Stomach smooth muscle (tissue), 2 donors: ENCODE measurements around the gene DUT.
"Not testable (repeated sequence)": the region's sequence is repeated elsewhere in the genome, so short reads cannot be mapped to it uniquely, and the experiment has no call there.

Experiments
- H3K27ac ChIP-seq: one replicate; pipeline ENCODE4 v1.7.0; 2013; ENCODE audit warnings: mild to moderate bottlenecking, low read length, inconsistent platforms
- H3K27me3 ChIP-seq, 2 donors: one replicate each; pipeline ENCODE4 v1.7.0; 2013; ENCODE audit warnings: low read length in 2 of 2; ENCODE audit not compliant: insufficient read depth in 2 of 2, control insufficient read depth in 1 of 2
- H3K36me3 ChIP-seq, 2 donors: one replicate each; pipeline ENCODE4 v1.7.0; 2013; ENCODE audit warnings: low read length in 2 of 2; ENCODE audit not compliant: control insufficient read depth in 2 of 2, insufficient read depth in 2 of 2
- H3K4me1 ChIP-seq: one replicate; pipeline ENCODE4 v1.7.0; 2013; ENCODE audit warnings: low read length; ENCODE audit not compliant: control insufficient read depth, insufficient read depth
- H3K4me3 ChIP-seq, 2 donors: one replicate each; pipeline ENCODE4 v1.7.0; 2013; ENCODE audit warnings: low read length in 2 of 2
- H3K9ac ChIP-seq, 2 donors: one replicate each; pipeline ENCODE4 v1.7.0; 2013; ENCODE audit warnings: low read length in 2 of 2, mild to moderate bottlenecking in 1 of 2
- H3K9me3 ChIP-seq, 2 donors: one replicate each; pipeline ENCODE4 v1.7.0; 2013; ENCODE audit warnings: low read length in 2 of 2; ENCODE audit not compliant: control insufficient read depth in 2 of 2
- donor health status: healthy.
- donor health status: Pancreatic carcinoma.

Gene DUT

DNA sequence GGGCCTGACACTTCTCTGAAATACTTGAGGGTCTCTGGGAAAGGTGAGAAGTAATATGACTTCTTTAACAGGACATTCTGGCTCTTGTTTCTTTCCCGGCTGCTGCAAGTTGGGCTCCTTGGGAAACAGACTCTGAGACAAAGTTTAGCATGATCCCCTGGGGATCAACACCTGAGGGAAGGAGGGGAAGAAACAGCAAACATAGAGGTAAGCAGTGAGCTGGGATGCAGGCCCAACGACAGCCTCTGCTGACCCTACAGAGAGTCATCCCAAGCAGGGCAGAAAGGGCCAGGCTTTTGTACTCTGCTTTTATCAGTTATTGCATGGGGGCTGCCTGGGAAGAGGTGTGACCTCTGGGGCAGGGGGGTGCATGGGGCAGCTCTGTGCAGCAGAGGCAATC is 26.8 kb upstream of the DUT start:
- Histone ChIP-seq H3K36me3 (no peaks in the 10 kb centered on the region), H3K9ac (no peak overlapping the region)

DNA sequence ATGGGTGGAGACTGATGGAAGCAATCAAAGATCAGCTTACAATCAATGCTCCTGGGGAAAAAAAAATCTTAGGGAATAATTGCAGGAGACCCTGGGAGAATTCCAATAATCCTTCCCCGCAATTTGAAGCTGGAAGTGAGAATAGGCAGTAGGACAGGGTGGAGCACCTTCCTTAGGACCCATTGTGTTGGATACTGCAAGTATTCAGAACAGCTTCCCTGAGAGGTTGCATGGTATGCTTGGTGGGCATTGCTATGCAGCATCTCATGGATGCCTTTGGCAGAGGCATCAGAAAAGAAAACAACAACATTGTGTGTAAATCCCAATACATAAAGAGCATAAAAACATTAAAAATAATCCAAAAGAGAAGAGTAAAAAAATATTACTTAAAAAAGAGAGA is 24.6 kb upstream of the DUT start:
- Histone ChIP-seq H3K4me1 (no peaks in the 10 kb centered on the region), H3K27ac (no peak overlapping the region), H3K9me3 (no peaks in the 10 kb centered on the region), H3K36me3 (no peaks in the 10 kb centered on the region), H3K27me3 (peaks cover 0 to 2% of the 10 kb centered on the region in 2 donors), H3K9ac (no peak overlapping the region), H3K4me3 (no peak overlapping the region)

More for the DNA sequence above, 26.8 kb upstream of the DUT start:
- no peaks in the 10 kb centered on the region for H3K4me1 ChIP-seq
- H3K27me3 ChIP-seq, result peaks cover 0 to 2% of the 10 kb centered on the region in 2 donors
- no peaks in the 10 kb centered on the region for H3K9me3 ChIP-seq
- no peak overlapping the region for H3K27ac ChIP-seq
- H3K4me3 ChIP-seq, result no peak overlapping the region

DNA sequence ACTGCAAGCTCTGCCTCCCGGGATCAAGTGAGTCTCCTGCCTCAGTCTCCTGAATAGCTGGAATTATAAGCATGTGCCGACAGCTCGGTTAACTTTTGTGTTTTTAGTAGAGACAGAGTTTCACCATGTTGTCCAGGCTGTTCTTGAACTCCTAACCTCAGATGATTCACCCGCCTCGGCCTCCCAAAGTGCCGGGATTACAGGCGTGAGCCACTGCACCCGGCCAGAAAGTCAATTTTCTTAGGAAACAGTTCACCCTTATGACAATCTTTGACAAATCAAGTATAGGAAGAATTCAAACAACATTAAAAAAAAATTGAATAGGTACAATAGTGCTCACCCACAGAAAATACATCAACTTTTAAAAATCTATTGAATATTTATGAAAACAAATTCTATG is 23.6 kb upstream of the DUT start:
- Histone ChIP-seq H3K4me1 (no peaks in the 10 kb centered on the region), H3K36me3 (no peaks in the 10 kb centered on the region), H3K27me3 (peaks cover 0 to 2% of the 10 kb centered on the region in 2 donors), H3K27ac (no peak overlapping the region), H3K9ac (no peak overlapping the region), H3K9me3 (no peaks in the 10 kb centered on the region), H3K4me3 (no peak overlapping the region)

DNA sequence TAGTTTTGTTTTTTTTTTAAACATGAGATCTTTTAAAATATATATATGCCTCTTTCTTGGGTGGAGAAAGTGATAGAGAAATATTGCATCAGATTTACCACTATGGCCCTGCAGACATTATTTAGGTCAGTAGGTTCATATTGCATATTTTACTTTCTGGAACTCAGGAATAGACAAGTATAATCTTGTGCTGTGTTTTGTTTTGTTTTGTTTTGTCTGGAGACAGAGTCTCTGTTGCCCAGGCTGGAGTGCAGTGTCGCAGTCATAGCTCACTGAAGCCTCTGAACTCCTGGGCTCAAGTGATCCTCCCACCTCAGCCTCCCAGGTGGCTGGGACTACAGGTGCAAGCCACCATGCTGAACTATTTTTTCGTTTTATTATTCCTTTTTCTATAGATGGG is 21.5 kb upstream of the DUT start:
- Histone ChIP-seq H3K36me3 (no peaks in the 10 kb centered on the region), H3K4me1 (no peaks in the 10 kb centered on the region), H3K4me3 (no peak overlapping the region), H3K9me3 (no peaks in the 10 kb centered on the region), H3K27ac (no peak overlapping the region), H3K27me3 (peaks cover 0 to 2% of the 10 kb centered on the region in 2 donors), H3K9ac (no peak overlapping the region)

DNA sequence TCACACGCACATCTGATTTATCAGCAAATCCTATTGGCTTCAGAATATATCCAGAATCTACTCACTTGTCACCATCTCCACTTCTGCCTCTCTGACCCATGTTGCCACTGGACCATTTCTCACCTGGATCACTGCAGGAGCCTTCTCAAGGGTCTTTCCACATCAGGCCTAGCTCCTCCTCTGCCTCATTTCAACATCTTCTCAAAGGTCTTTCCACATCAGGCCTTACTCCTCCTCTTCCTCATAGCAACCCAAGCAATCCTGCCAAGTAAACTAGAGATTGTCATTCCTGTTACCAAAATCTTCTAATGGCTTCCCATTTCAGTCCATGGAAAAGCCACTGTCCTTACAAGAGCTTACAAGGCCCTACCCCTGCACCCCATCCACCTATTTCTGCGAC is 18.0 kb upstream of the DUT start:
- no peak overlapping the region for H3K4me3 ChIP-seq
- no peak overlapping the region for H3K9ac ChIP-seq
- H3K36me3 ChIP-seq, result no peaks in the 10 kb centered on the region
- no peaks in the 10 kb centered on the region for H3K9me3 ChIP-seq
- H3K27ac ChIP-seq, result no peak overlapping the region
- H3K4me1 ChIP-seq, result no peaks in the 10 kb centered on the region
- no peaks in the 10 kb centered on the region for H3K27me3 ChIP-seq

DNA sequence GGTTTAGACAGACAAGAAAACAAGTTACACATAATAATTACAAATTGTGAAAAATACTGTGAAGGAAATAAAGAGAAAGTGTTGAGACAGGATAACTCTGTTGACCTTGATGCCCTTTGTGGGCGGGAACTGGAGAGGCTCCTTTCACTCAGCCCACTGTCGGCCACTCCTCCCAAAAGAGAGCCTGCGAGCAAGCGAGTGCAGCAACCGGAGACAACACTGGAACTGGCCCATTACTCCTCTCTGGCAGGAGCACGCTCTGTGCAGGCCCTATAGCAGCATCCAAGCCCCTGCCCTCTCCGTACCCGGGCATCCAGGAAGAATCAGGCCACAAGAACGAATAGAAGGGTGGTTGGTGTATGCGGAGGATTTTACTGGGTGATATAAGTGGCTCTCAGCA is 16.2 kb upstream of the DUT start:
- Histone ChIP-seq H3K27me3 (no peaks in the 10 kb centered on the region), H3K9ac (no peak overlapping the region), H3K36me3 (no peaks in the 10 kb centered on the region), H3K4me1 (no peaks in the 10 kb centered on the region), H3K4me3 (no peak overlapping the region), H3K9me3 (no peaks in the 10 kb centered on the region), H3K27ac (no peak overlapping the region)

DNA sequence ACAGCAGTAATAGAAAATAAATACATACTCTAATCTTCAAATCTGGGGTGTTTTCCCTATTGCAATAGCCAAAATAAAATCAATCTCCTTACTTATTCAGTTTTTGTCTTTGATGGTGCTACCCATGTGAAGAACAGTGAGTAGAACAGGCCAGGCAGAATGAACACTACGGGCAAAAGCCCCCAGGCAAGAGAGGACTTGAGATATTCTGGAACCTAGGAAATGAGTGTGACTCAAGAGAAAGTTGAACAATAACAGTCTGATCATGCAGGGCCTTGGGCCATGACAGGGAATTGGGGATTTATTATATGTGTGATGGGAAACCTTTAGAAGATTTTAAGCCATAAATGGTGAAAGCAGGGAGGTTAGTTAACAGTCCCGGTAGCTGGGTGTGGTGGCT is 14.0 kb upstream of the DUT start:
- Histone ChIP-seq H3K9me3 (no peaks in the 10 kb centered on the region), H3K4me1 (no peaks in the 10 kb centered on the region), H3K4me3 (no peak overlapping the region), H3K36me3 (no peaks in the 10 kb centered on the region), H3K27me3 (no peaks in the 10 kb centered on the region), H3K9ac (no peak overlapping the region), H3K27ac (no peak overlapping the region)

DNA sequence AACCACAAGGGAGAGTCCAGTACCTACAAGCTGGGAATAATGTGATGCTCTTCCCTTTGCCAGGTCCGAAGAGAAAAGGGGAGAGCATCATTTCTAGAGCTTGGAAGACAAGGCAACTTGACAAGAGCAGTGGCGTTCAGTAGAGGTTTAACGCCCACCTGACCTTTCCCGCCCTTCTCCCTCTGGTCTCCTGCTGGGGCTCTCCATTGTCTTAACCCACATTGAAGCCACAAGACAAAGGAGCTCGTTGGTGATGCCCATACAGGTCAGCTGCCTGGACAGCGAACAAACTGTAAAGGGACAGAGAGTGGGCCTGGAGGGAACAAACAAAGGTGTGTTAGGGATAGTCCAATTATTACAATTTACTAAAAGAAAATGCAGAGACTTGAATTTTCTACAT is 13.1 kb upstream of the DUT start:
- Histone ChIP-seq H3K4me3 (no peak overlapping the region), H3K9ac (no peak overlapping the region), H3K27me3 (no peaks in the 10 kb centered on the region), H3K27ac (no peak overlapping the region), H3K9me3 (no peaks in the 10 kb centered on the region), H3K36me3 (no peaks in the 10 kb centered on the region), H3K4me1 (no peaks in the 10 kb centered on the region)

DNA sequence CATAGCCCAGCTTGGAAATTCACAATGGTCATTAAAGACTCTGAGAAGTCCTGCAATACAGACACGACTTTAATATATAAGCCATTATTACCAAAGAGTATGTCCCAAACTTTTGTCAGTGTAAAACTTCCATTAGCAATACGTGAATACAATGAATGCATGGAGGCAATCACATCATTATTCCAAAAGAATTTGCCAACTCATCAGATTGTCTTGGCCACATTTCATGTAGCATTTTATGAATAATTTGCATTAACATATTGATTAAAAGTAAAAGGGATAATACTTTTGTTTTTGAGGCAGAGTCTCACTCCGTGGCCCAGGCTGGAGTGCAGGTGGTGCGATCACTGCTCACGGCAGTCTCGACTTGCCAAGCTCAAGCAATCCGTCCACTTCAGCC is 7.9 kb upstream of the DUT start:
- Histone ChIP-seq H3K9me3 (no peaks in the 10 kb centered on the region), H3K4me3 (no peak overlapping the region)

DNA sequence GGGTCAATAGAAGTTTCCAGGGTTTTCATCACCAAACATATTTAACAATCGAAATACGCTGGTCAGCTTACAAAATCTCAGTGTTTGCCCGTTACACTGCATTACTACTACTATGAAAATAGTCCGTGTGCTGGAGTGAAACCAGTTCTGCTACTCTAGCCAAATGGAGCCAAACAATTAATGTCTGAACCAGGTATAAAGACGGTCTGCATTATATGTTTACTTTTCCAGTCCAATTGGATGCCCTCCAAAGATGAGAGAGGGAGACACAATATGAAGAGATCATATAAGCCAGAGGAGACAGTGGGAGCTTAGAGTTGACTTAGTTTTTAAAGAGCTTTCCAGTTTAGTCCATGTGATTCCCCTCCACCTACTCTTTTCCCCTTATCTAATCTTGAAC is 6.3 kb upstream of the DUT start:
- Histone ChIP-seq H3K4me1 (no peaks in the 10 kb centered on the region), H3K27me3 (no peaks in the 10 kb centered on the region), H3K36me3 (no peaks in the 10 kb centered on the region), H3K9me3 (no peaks in the 10 kb centered on the region), H3K4me3 (no peak overlapping the region), H3K27ac (no peak overlapping the region), H3K9ac (no peak overlapping the region)

More for the DNA sequence above, 7.9 kb upstream of the DUT start:
- Histone ChIP-seq H3K4me1 (no peaks in the 10 kb centered on the region), H3K27ac (no peak overlapping the region), H3K27me3 (no peaks in the 10 kb centered on the region), H3K36me3 (no peaks in the 10 kb centered on the region), H3K9ac (no peak overlapping the region)

DNA sequence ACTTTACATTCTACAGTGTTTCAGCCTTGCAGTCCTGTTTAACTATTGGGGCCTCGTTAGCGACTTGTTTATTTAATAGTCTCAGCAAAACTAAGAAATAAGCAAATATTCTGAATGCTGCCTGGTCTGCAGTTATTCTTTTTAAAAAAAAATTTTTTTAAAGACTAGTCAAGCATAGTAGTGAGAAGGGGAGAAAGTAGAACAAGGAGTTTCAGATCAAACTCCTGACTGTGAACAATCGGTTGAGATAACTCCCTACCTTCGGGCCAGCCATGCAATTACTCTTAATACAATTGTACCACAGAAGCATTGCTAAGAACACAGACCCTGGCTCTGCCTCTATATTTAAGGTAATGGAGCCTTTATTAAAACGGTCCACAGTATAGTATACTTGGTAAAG is 5.8 kb upstream of the DUT start:
- Histone ChIP-seq H3K4me1 (peaks cover 4% of the 10 kb centered on the region), H3K36me3 (no peaks in the 10 kb centered on the region), H3K9me3 (no peaks in the 10 kb centered on the region), H3K9ac (no peak overlapping the region), H3K27ac (no peak overlapping the region), H3K27me3 (no peaks in the 10 kb centered on the region), H3K4me3 (no peak overlapping the region)

DNA sequence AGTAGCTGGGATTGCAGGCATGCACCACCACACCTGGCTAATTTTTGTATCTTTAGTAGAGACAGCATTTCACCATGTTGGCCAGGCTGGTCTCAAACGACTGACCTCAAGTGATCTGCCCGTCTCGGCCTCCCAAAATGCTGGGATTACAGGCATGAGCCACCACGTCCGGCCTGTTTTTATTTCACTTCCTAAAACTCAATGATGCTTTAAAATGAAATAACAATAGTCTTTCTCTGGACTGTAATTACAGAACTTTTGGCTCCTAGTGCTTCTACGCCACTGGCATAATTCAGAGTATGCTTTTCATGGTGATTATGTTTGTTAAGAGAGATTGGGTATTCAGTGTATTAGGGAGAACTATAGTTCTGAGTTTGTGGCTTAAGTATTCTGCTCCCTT is 5.0 kb upstream of the DUT start:
- H3K27me3 ChIP-seq, H3K4me1 ChIP-seq, H3K9me3 ChIP-seq, H3K9ac ChIP-seq, H3K27ac ChIP-seq, H3K4me3 ChIP-seq, H3K36me3 ChIP-seq: not testable (repeated sequence)
